ENCODE data around the gene RANBP3.

DNA sequence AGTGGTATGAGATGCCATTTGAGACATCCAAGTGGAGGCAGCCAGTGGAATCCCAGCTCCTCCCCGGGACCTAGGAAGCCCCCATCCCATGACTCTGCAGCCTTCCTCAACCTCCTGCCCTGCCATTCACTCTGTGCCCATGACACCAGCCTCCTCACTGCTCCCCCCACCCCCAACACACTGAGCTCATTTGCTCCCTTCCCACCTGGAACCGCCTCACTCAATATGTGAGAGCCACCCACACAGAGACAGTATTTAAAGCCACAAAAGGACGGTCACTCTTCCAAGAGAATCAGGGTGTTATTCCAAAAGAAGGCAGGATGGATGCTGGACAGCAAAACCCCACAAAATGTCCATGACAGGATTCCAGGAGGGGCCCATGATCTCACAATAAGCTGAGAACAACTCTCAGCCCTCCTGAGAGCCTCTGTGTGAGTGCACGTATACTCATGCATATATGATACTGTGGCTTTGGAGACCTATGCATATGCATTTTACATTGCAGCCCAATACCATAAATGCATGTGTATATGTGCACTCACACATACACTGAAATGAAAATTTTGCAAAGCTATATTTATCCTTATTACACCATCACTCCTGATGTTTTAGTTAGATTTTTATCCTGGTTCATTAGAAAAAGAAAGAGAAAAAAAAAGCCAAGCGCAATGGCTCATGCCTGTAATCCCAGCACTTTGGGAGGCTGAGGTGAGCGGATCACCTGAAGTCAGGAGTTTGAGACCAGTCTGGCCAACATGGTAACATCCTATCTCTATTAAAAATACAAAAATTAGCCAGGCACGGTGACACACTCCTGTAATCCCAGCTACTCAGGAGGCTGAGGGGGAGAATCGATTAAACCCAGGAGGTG is 10.8 kb upstream of the RANBP3 start:
- TF ChIP-seq, protein P1, sequence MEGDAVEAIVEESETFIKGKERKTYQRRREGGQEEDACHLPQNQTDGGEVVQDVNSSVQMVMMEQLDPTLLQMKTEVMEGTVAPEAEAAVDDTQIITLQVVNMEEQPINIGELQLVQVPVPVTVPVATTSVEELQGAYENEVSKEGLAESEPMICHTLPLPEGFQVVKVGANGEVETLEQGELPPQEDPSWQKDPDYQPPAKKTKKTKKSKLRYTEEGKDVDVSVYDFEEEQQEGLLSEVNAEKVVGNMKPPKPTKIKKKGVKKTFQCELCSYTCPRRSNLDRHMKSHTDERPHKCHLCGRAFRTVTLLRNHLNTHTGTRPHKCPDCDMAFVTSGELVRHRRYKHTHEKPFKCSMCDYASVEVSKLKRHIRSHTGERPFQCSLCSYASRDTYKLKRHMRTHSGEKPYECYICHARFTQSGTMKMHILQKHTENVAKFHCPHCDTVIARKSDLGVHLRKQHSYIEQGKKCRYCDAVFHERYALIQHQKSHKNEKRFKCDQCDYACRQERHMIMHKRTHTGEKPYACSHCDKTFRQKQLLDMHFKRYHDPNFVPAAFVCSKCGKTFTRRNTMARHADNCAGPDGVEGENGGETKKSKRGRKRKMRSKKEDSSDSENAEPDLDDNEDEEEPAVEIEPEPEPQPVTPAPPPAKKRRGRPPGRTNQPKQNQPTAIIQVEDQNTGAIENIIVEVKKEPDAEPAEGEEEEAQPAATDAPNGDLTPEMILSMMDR (IDR thresholded peaks at IDR 0.05), result no peak
- TF ChIP-seq POLR2A (IDR thresholded peaks at IDR 0.05) (no peak), POLR2AphosphoS5 (IDR thresholded peaks at IDR 0.05) (no peak)

Data from upper lobe of left lung (tissue), 4 donors.